CD4-positive, alpha-beta T cell treated with Interleukin-17A for 1 hour (primary cell): Measurements from ENCODE around the gene OR52E8.

Experiments used
- DNase-seq: peaks from one replicate; pipeline ENCODE4 v3.0.0-alpha.2; 2020

OR52E8 gene

DNA sequence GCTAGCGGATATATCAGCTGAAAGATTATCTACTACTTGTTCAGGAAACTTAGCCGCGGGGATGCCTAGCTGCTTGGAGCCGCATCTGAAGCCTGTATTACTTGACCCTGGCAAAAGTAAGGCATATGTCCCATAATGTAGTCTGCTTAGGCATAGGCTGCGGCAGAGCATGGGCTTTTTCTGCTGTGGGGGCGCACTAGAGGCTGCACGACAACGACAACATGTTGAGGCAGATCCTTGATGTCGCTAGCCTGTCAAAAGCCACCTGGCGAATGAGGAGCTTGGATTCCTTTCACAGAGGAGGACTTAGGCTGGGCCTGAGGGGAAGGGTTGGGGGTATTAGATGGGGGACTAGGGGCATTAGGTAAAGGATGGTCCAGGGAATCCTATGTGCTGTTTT is 49.9 kb downstream of the OR52E8 start:
- DNase-seq: no peak
